Karpas-422 (cell line): ENCODE measurements around the gene NKD1. TPM values are rescaled to one million over a fixed set of nuclear protein-coding genes. Genes with fewer than 3 reads are reported as not detected.

Experiments used
- DNase-seq: peaks from one replicate; pipeline ENCODE4 v3.0.0-alpha.2; 2015
- H2AFZ ChIP-seq: fragments of 200-600 bp; sonication (generic); 2 replicates; pipeline ENCODE4 v1.6.1; 2014; ENCODE audit warnings: antibody characterized with exemption, low read length, mixed read lengths
- H3K27ac ChIP-seq: fragments of 200-600 bp; sonication (generic); 2 replicates; pipeline ENCODE4 v1.5.1; 2014; ENCODE audit warnings: mild to moderate bottlenecking, low read length, moderate library complexity
- H3K27me3 ChIP-seq: fragments of 200-600 bp; sonication (generic); 2 replicates; pipeline ENCODE4 v1.6.1; 2014; ENCODE audit warnings: low read length, mixed read lengths
- H3K36me3 ChIP-seq: fragments of 200-600 bp; sonication (generic); 2 replicates; pipeline ENCODE4 v1.6.1; 2014; ENCODE audit warnings: low read length, mixed read lengths; ENCODE audit not compliant: insufficient read depth
- H3K4me1 ChIP-seq: fragments of 200-600 bp; sonication (generic); 2 replicates; pipeline ENCODE4 v1.6.1; 2014; ENCODE audit warnings: mild to moderate bottlenecking, low read length, mixed read lengths
- H3K4me2 ChIP-seq: fragments of 200-600 bp; sonication (generic); 2 replicates; pipeline ENCODE4 v1.6.1; 2014; ENCODE audit warnings: low read length, low read depth, mild to moderate bottlenecking; ENCODE audit not compliant: poor library complexity, severe bottlenecking
- H3K4me3 ChIP-seq: fragments of 200-600 bp; sonication (generic); 2 replicates; pipeline ENCODE4 v1.5.1; 2014; ENCODE audit warnings: mild to moderate bottlenecking, antibody characterized with exemption, low read length, mixed read lengths
- H3K79me2 ChIP-seq: fragments of 200-600 bp; sonication (generic); 2 replicates; pipeline ENCODE4 v1.6.1; 2014; ENCODE audit warnings: mild to moderate bottlenecking, low read length, mixed read lengths
- H3K9ac ChIP-seq: fragments of 200-600 bp; sonication (generic); 2 replicates; pipeline ENCODE4 v1.6.0; 2014; ENCODE audit warnings: low read length
- H3K9me2 ChIP-seq: fragments of 200-600 bp; sonication (generic), shearing (Covaris generic); replicated peaks from 2 replicates; pipeline ENCODE4 v1.6.0; 2014; ENCODE audit warnings: mild to moderate bottlenecking, low read length, moderate library complexity; ENCODE audit not compliant: insufficient read depth
- H3K9me3 ChIP-seq: fragments of 300-700, 200-600 bp; sonication (generic); 2 replicates; pipeline ENCODE4 v1.6.1; 2014; ENCODE audit warnings: low read length, mixed read lengths
- H4K20me1 ChIP-seq: fragments of 200-600 bp; sonication (generic); 2 replicates; pipeline ENCODE4 v1.6.1; 2014; ENCODE audit warnings: mild to moderate bottlenecking, antibody characterized with exemption, low read length, low read depth; ENCODE audit not compliant: insufficient read depth
- total RNA-seq: library from RNA; depleted of rRNA; stranded (reverse); fragments of >200 nt; shearing (Covaris generic); gene quantifications from 2 replicates; pipeline ENCODE4 v1.2.3, GENCODE V29; 2014; ENCODE audit warnings: low replicate concordance

NKD1 gene
- total RNA-seq, 1 experiment from 2014 or later = not detected

DNA sequence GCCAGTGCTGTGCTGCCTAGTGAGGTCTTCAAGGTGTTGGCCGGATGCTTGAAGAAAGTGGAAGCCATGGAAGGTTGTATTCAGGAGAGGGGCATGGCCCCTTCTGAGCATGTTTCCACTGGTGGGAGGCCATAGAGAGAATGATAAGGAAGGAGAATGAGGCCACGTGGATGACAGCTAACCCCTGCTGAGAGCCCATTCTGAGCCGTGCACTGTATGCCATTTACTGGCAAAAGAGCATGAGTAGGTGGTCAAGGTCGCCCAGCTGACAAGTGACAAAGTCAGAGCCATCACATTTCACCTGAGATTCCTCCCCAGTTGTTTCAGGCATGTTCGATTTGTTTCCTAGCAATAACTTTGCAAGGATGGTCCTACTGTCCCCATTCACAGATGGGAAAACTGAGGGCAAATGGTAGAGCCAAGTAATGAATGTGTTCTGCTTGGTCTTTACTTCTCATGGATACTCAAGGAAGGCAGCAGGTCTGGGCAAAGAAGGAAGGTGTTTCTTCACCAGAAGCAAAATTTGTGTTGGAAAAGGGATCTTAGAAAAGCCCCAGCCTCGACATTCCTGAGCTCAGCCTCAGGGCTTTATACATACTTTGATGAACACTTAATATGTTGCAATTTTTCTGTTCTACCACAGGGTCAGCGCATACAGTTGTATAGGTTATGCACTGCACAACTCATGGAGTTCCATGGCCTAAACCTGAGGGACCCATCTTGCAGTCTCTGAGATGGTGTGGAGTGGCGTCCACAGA lies 10.5 kb upstream of the NKD1 start:
- no peaks in the 10 kb centered on the region for H3K79me2 ChIP-seq
- no peak overlapping the region for H3K4me3 ChIP-seq
- no peak for DNase-seq
- H3K4me2 ChIP-seq = no peak overlapping the region
- H3K36me3 ChIP-seq = no peaks in the 10 kb centered on the region
- H3K27ac ChIP-seq = no peak overlapping the region
- no peaks in the 10 kb centered on the region for H3K4me1 ChIP-seq
- no peak overlapping the region for H2AFZ ChIP-seq
- H3K9ac ChIP-seq = no peak overlapping the region
- no peaks in the 10 kb centered on the region for H4K20me1 ChIP-seq
- H3K27me3 ChIP-seq = no peaks in the 10 kb centered on the region
- no peaks in the 10 kb centered on the region for H3K9me3 ChIP-seq
- no peaks in the 10 kb centered on the region for H3K9me2 ChIP-seq

DNA sequence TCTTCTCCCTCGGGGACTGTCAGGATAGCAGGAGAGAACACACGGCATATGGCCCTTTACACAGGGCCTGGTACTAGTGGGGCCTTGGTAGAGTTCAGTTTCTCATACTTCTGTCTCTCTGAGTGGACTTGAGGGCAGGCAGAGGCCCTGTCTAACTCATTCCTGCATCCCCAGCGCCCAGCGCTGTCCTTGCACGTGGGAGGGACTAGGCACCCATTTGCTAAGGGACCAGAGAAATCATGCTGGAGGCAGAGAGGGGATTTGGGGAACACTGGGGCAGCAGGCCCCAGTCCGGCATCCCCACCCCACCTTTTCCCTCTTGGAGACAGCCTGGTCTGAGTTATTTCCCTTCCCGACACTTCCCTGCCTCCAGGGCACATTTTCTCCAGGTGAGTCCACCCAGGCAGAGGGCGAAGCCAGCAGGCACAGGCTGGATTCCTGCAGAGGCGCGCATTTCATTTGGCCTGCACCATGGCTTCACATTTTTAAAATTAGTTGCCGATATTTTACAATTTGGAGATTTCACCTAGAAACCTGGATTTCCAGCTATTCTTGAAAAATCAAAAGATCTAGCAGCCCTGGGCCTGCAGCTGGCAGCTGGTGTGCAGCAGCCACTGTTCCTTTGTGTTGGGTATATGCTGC lies 9.7 kb upstream of the NKD1 start:
- Histone ChIP-seq H3K27ac (no peak overlapping the region), H3K4me3 (no peak overlapping the region), H3K36me3 (no peaks in the 10 kb centered on the region), H3K27me3 (no peaks in the 10 kb centered on the region), H3K9me2 (no peaks in the 10 kb centered on the region), H3K4me1 (no peaks in the 10 kb centered on the region), H3K4me2 (no peak overlapping the region), H3K9ac (no peak overlapping the region), H3K9me3 (no peaks in the 10 kb centered on the region), H3K79me2 (no peaks in the 10 kb centered on the region), H2AFZ (no peak overlapping the region), H4K20me1 (no peaks in the 10 kb centered on the region)
- DNase-seq = no peak

DNA sequence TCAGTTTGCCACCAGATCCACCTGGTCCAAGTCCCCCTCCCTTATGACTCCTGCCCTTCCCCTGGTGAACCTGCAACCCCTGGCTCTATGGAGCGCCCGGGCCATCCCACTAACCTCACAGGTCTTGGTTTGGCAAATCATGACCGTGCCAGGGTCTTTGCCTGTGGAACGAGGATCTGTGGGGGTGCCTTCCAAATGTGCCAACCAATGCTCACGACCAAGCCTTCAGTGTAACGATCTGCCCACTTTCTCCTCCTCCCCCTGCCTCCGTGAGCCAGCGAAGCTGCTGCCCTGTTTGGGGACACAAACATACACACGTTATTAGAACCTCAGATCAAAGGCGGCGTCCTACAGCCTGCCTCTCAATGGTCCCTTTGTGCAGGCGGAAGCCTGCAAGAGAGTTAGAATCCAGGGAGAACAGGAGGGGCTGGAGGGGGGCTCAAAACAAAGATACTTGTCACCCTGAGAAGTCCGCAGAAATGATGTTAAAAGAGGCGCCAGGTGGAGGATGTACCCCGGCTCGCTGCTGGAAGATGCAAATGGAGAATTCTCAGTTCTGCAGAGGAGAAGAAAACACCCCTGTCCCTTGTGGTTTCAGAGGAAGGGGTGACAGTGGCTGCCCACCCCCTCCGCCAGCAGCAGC lies 9.0 kb upstream of the NKD1 start:
- Histone ChIP-seq H2AFZ (no peak overlapping the region), H3K9ac (no peak overlapping the region), H3K4me2 (no peak overlapping the region), H3K9me3 (no peaks in the 10 kb centered on the region), H3K9me2 (no peaks in the 10 kb centered on the region), H3K36me3 (no peaks in the 10 kb centered on the region), H3K27me3 (no peaks in the 10 kb centered on the region), H3K27ac (no peak overlapping the region), H4K20me1 (no peaks in the 10 kb centered on the region), H3K79me2 (no peaks in the 10 kb centered on the region), H3K4me1 (no peaks in the 10 kb centered on the region), H3K4me3 (no peak overlapping the region)
- no peak for DNase-seq

DNA sequence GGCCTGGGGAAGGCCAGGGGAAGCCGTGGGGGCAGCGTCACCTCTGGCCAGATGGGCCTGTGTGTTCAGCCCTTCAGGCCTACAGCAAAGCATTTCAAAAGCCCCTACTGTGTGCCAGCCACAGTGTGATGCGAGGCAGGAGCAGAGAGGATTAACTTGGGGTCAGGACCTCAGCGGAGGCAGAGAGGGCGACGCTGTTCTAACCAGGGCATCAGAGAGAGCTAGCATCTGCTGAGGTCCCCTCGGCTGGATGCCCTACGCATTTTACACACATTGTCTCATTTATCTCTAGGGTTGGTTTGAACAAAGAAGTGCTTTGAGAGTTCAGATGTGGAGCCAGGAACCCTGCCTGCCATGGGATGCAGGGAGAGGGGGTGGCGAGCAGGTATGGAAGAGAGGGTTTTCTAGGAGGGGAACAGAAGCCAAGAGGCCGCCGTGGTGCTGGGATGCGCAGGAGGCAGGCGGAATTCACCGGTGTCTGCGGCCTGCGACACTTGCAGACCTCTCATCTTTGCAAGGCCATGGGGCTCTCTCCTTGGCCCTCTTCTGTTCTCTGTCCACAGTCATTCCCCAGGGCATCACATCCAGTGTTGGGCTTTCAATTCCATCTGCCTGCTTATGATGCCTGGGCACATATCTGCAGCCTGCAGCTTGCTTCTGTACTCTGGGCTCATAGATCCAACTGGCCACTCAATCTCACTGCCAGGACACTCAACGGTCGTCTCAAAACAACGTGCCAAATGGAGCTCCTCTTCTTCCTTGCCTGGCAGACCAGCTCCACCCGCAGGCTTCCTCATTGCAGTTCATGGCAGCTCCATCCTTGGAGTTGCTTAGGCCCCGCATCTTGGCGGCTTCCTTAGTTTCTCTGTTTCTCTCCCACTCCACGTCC lies 8.1 kb upstream of the NKD1 start:
- Histone ChIP-seq H4K20me1 (no peaks in the 10 kb centered on the region), H3K9ac (no peak overlapping the region), H2AFZ (no peak overlapping the region), H3K27me3 (no peaks in the 10 kb centered on the region), H3K9me3 (no peaks in the 10 kb centered on the region), H3K4me2 (no peak overlapping the region), H3K4me1 (no peaks in the 10 kb centered on the region), H3K36me3 (no peaks in the 10 kb centered on the region), H3K4me3 (no peak overlapping the region), H3K9me2 (no peaks in the 10 kb centered on the region), H3K27ac (no peak overlapping the region), H3K79me2 (no peaks in the 10 kb centered on the region)
- DNase-seq = no peak

DNA sequence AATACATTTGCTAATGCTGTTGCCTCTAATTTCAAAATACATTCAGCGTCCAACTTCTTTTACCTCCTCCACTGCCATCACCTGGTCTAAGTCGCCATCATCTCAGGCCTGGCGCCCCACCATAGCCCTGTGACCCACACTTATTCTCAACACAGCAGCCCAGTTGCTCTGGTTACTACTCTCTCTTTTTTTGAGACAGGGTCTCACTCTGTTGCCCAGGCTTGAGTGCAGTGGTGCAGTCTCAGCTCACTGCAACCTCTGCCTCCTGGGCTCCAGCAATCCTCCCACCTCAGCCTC lies 7.5 kb upstream of the NKD1 start:
- Histone ChIP-seq H3K4me1 (no peaks in the 10 kb centered on the region), H2AFZ (no peak overlapping the region), H3K27ac (no peak overlapping the region), H3K79me2 (no peaks in the 10 kb centered on the region), H3K27me3 (no peaks in the 10 kb centered on the region), H3K4me3 (no peak overlapping the region), H3K9ac (no peak overlapping the region), H3K36me3 (no peaks in the 10 kb centered on the region), H3K4me2 (no peak overlapping the region), H3K9me2 (no peaks in the 10 kb centered on the region), H3K9me3 (no peaks in the 10 kb centered on the region), H4K20me1 (no peaks in the 10 kb centered on the region)
- no peak for DNase-seq

DNA sequence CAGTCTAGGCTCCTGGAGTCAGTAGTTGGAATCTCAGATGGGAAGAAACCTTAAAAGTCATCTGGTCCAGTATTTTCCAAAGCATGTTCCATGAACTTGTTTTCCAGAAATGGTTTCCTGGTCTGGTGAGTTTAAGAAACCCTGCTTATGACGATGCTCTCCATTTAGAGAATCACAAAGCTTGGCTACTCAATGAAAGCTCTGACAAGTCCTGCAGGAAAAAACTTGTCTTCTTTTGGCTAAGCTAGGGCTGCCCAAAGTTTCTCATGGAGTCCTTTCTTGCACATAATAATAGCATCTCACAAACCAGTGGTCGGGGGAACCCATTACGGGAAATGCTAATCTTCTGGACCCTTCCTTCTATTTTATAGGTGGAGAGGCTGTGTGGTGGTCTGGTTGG lies 5.5 kb upstream of the NKD1 start:
- no peaks in the 10 kb centered on the region for H3K36me3 ChIP-seq
- H3K9me2 ChIP-seq = no peaks in the 10 kb centered on the region
- H3K9me3 ChIP-seq = no peaks in the 10 kb centered on the region
- no peak overlapping the region for H2AFZ ChIP-seq
- no peaks in the 10 kb centered on the region for H3K27me3 ChIP-seq
- H3K4me1 ChIP-seq = no peaks in the 10 kb centered on the region
- DNase-seq = no peak
- no peak overlapping the region for H3K9ac ChIP-seq
- no peaks in the 10 kb centered on the region for H4K20me1 ChIP-seq
- H3K27ac ChIP-seq = no peak overlapping the region
- no peak overlapping the region for H3K4me3 ChIP-seq
- H3K79me2 ChIP-seq = no peaks in the 10 kb centered on the region
- no peak overlapping the region for H3K4me2 ChIP-seq

DNA sequence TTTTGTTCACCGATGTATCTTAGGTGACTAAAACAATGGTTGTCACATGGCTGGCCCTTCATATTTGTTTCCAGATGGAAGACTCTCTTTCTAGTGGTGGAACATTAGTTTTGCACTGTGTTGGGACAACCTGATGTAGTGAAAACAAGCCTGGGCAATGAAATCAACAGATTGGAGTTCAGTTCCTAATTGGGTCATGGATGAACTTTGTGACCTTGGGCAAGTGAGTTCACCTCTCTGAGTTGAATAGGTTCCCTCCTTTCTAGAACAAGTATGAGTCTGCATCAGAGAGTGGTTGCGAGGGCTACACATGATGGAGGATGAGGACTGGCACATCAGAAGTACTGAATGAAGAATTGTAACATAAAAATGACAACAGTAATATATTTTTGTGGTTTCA lies 2.1 kb upstream of the NKD1 start:
- no peak overlapping the region for H3K27ac ChIP-seq
- H3K9me2 ChIP-seq = no peaks in the 10 kb centered on the region
- H3K9me3 ChIP-seq = no peaks in the 10 kb centered on the region
- no peaks in the 10 kb centered on the region for H3K4me1 ChIP-seq
- H3K9ac ChIP-seq = no peak overlapping the region
- no peaks in the 10 kb centered on the region for H3K27me3 ChIP-seq
- no peaks in the 10 kb centered on the region for H3K79me2 ChIP-seq
- H3K4me3 ChIP-seq = no peak overlapping the region
- no peaks in the 10 kb centered on the region for H4K20me1 ChIP-seq
- no peak overlapping the region for H2AFZ ChIP-seq
- no peaks in the 10 kb centered on the region for H3K36me3 ChIP-seq
- no peak overlapping the region for H3K4me2 ChIP-seq
- no peak for DNase-seq
